Keratinocyte (primary cell): ENCODE results near the gene GABRD. TPM values are rescaled to one million over a fixed set of nuclear protein-coding genes. Genes with fewer than 3 reads are reported as not detected.

Source experiments
- DNase-seq: peaks from one replicate; pipeline ENCODE4 v3.0.0-alpha.2; 2011; ENCODE audit warnings: low read depth, missing footprints, low spot score
- FAIRE-seq: peaks from 2 replicates; lab custom pipeline; 2011; peaks lifted over from hg19 to GRCh38; lab: Jason Lieb, UNC
- H2AFZ ChIP-seq: 2 replicates; pipeline ENCODE4 v1.6.0; 2012; ENCODE audit warnings: low read length, control low read depth, inconsistent platforms; ENCODE audit not compliant: control insufficient read depth
- H3K27ac ChIP-seq: 2 replicates; pipeline ENCODE4 v1.5.1; 2011; ENCODE audit warnings: low read length; ENCODE audit not compliant: control insufficient read depth, insufficient read depth
- H3K27me3 ChIP-seq: 3 replicates; pipeline ENCODE4 v1.6.0; 2011; ENCODE audit warnings: low read length; ENCODE audit not compliant: control insufficient read depth, insufficient read depth; ENCODE audit errors: extremely low read depth
- H3K36me3 ChIP-seq, 2 experiments: 2 replicates in 1 of 2; 3 replicates in 1 of 2; pipeline ENCODE4 v1.5.1; 2011; ENCODE audit warnings: low read length in 2 of 2, mild to moderate bottlenecking in 1 of 2; ENCODE audit not compliant: control insufficient read depth in 2 of 2, insufficient read depth in 2 of 2; ENCODE audit errors: extremely low read depth in 1 of 2
- H3K4me1 ChIP-seq: 3 replicates; pipeline ENCODE4 v1.5.1; 2011; ENCODE audit warnings: low read length; ENCODE audit not compliant: control insufficient read depth, insufficient read depth; ENCODE audit errors: extremely low read depth
- H3K4me2 ChIP-seq: 3 replicates; pipeline ENCODE4 v1.6.0; 2011; ENCODE audit warnings: low read depth, low read length; ENCODE audit not compliant: control insufficient read depth, insufficient read depth; ENCODE audit errors: extremely low read depth
- H3K4me3 ChIP-seq, 3 experiments: fragments of 200-600 bp in 1 of 3; sonication (generic) in 1 of 3; 2 replicates in 2 of 3; 3 replicates in 1 of 3; pipeline ENCODE4 v1.5.1; 2011 to 2016; ENCODE audit warnings: low read length in 3 of 3, mild to moderate bottlenecking in 3 of 3, control low read depth in 2 of 3, inconsistent platforms in 1 of 3, low read depth in 1 of 3, mixed read lengths in 1 of 3, mixed run types in 1 of 3, moderate library complexity in 1 of 3; ENCODE audit not compliant: control insufficient read depth in 2 of 3, insufficient read depth in 2 of 3; ENCODE audit errors: extremely low read depth in 1 of 3
- H3K79me2 ChIP-seq: 2 replicates; pipeline ENCODE4 v1.6.0; 2012; ENCODE audit warnings: low read length; ENCODE audit not compliant: control insufficient read depth, insufficient read depth
- H3K9ac ChIP-seq: 3 replicates; pipeline ENCODE4 v1.6.0; 2011; ENCODE audit warnings: low read length; ENCODE audit not compliant: control insufficient read depth, insufficient read depth; ENCODE audit errors: extremely low read depth
- H3K9me1 ChIP-seq: 3 replicates; pipeline ENCODE4 v1.6.0; 2011; ENCODE audit warnings: low read length; ENCODE audit not compliant: control insufficient read depth, insufficient read depth; ENCODE audit errors: extremely low read depth
- H3K9me3 ChIP-seq: 2 replicates; pipeline ENCODE4 v1.5.1; 2012; ENCODE audit warnings: low read depth, low read length; ENCODE audit not compliant: control insufficient read depth
- H4K20me1 ChIP-seq: 3 replicates; pipeline ENCODE4 v1.6.0; 2011; ENCODE audit warnings: low read length; ENCODE audit not compliant: control insufficient read depth, insufficient read depth; ENCODE audit errors: extremely low read depth
- EZH2 ChIP-seq: IDR thresholded peaks from one replicate; pipeline ENCODE4 v1.6.1; 2012; ENCODE audit warnings: inconsistent platforms, mild to moderate bottlenecking, low read length, moderate library complexity
- dilution Hi-C: fragments of 300-500 bp; cut with MboI; formaldehyde crosslinking; loops from one replicate; pipeline ENCODE4 v1.7.0; 2020; ENCODE audit warnings: low sequenced_read_pairs; ENCODE audit not compliant: extremely low pct_ligation_motif_present
- polyA plus RNA-seq, 5 experiments: library from polyadenylated mRNA; depleted of rRNA in 3 of 5; stranded (reverse) in 3 of 5; stranded (forward) in 1 of 5; unstranded in 1 of 5; fragments of >200 nt; gene quantifications; 1 replicate in 1 of 5; 2 replicates in 3 of 5; 3 replicates in 1 of 5; pipeline versions ENCODE4 v1.2.1 to v1.2.3, GENCODE V29; 2011 to 2012; ENCODE audit warnings: missing spikeins in 2 of 5, low read depth in 1 of 5, low replicate concordance in 1 of 5
- TF ChIP-seq, protein P1 (sequence below), 3 experiments: IDR thresholded peaks in 1 of 3; conservative IDR thresholded peaks in 1 of 3; optimal IDR thresholded peaks in 1 of 3; 2 replicates in 2 of 3; 3 replicates in 1 of 3; pipeline versions ENCODE3 to v1.5.1; 2011; ENCODE audit warnings: low read length in 3 of 3, mild to moderate bottlenecking in 3 of 3, moderate library complexity in 2 of 3, control low read depth in 1 of 3, inconsistent platforms in 1 of 3; ENCODE audit not compliant: insufficient read depth in 2 of 3; ENCODE audit errors: extremely low read depth in 1 of 3

Gene GABRD
- polyA plus RNA-seq, 1 donor (not counting 4 experiments of a cell fraction or from before 2014, with no cell fraction given), result not detected

DNA sequence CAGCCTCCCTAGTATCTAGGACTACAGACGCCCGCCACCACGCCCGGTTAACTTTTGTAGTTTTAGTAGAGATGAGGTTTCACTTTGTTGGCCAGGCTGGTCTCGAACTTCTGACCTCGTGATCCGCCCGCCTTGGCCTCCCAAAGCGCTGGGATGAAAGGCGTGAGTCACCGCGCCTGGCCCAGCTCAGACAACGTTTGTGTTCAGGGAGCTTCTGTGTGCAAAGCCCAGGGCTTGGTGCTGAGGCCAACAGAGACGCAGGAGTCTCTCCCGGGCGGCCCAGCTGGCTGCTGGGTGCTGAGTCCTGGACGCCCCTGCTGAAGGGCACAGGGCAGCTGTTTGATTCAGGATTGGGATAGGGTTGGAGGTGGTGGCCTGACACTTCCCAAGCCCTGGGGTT, 34.1 kb downstream of the GABRD start:
- no peak overlapping the region for H3K4me2 ChIP-seq
- peaks cover 26% of the 10 kb centered on the region for H3K79me2 ChIP-seq
- H2AFZ ChIP-seq, result no peak overlapping the region
- H3K4me3 ChIP-seq, result no peak overlapping the region
- dilution Hi-C loops, result no loop called here
- peaks cover 9% of the 10 kb centered on the region for H3K9me1 ChIP-seq
- peaks cover 13% of the 10 kb centered on the region for H3K4me1 ChIP-seq
- no peaks in the 10 kb centered on the region for H3K9me3 ChIP-seq
- DNase-seq (no peak), FAIRE-seq (no peak)
- H3K27me3 ChIP-seq, result no peaks in the 10 kb centered on the region
- H3K36me3 ChIP-seq, result peaks cover 0 to 9% of the 10 kb centered on the region in 2 experiments
- peaks cover 9% of the 10 kb centered on the region for H4K20me1 ChIP-seq
- TF ChIP-seq, protein P1, sequence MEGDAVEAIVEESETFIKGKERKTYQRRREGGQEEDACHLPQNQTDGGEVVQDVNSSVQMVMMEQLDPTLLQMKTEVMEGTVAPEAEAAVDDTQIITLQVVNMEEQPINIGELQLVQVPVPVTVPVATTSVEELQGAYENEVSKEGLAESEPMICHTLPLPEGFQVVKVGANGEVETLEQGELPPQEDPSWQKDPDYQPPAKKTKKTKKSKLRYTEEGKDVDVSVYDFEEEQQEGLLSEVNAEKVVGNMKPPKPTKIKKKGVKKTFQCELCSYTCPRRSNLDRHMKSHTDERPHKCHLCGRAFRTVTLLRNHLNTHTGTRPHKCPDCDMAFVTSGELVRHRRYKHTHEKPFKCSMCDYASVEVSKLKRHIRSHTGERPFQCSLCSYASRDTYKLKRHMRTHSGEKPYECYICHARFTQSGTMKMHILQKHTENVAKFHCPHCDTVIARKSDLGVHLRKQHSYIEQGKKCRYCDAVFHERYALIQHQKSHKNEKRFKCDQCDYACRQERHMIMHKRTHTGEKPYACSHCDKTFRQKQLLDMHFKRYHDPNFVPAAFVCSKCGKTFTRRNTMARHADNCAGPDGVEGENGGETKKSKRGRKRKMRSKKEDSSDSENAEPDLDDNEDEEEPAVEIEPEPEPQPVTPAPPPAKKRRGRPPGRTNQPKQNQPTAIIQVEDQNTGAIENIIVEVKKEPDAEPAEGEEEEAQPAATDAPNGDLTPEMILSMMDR (optimal IDR thresholded peaks at IDR 0.05 in 1 of 3, IDR thresholded peaks at IDR 0.05 in 1 of 3, conservative IDR thresholded peaks at IDR 0.05 in 1 of 3; ENCODE audit: extremely low read depth in 1 of 3, insufficient read depth in 2 of 3, low read length in 3 of 3), result no peak
- no peak for TF ChIP-seq EZH2
- H3K9ac ChIP-seq, result no peak overlapping the region
- H3K27ac ChIP-seq, result no peak overlapping the region

DNA sequence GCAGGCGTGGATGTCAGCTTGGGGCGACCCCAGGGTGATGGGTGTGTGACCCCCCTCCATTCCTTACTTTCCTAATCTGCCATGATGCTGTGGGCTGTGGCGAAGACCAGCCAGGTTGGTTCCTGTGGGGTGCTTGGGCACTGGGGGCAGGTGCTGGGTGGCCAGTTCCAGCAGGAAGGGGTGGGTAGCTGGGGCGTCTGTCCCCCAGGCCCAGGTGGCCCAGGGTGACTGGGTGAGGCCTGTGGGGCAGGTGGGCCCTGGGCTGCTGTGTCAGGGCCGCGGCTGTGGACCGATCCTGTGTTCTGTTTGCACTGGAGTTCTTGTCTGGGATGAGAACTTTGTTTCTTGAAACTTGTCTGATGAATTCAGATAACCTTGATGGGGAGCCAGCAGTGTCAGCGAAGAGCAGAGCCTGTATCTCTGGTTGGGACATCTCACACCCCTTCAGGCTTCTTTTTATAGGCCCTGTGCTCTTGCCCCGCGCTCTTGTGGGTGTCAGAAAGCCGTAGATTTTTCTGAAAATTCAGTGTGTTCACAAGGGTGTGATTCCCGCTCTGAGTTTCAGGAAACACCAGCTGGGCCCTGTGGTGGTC, 34.7 kb downstream of the GABRD start:
- no peak overlapping the region for H3K27ac ChIP-seq
- H3K4me1 ChIP-seq, result peaks cover 13% of the 10 kb centered on the region
- dilution Hi-C loops, result no loop called here
- H3K9me1 ChIP-seq, result peaks cover 9% of the 10 kb centered on the region
- H2AFZ ChIP-seq, result no peak overlapping the region
- no peak for DNase-seq
- no peak overlapping the region for H3K9ac ChIP-seq
- no peak overlapping the region for H3K4me2 ChIP-seq
- no peaks in the 10 kb centered on the region for H3K27me3 ChIP-seq
- no peak for TF ChIP-seq EZH2
- TF ChIP-seq, protein P1 (optimal IDR thresholded peaks at IDR 0.05 in 1 of 3, IDR thresholded peaks at IDR 0.05 in 1 of 3, conservative IDR thresholded peaks at IDR 0.05 in 1 of 3; ENCODE audit: extremely low read depth in 1 of 3, insufficient read depth in 2 of 3, low read length in 3 of 3), result no peak
- H3K36me3 ChIP-seq, result peaks cover 0 to 9% of the 10 kb centered on the region in 2 experiments
- peaks cover 26% of the 10 kb centered on the region for H3K79me2 ChIP-seq
- FAIRE-seq, result no peak
- H3K9me3 ChIP-seq, result no peaks in the 10 kb centered on the region
- peaks cover 9% of the 10 kb centered on the region for H4K20me1 ChIP-seq
- H3K4me3 ChIP-seq, result no peak overlapping the region
